Right lobe of liver (tissue), 6 donors: ENCODE data around the gene CFH. TPM values are rescaled to one million over a fixed set of nuclear protein-coding genes. Genes with fewer than 3 reads are reported as not detected.

Source experiments
- ATAC-seq, 4 donors: fragments of 200-7000 bp; cut with Tn5 transposase; one replicate each; pipeline ENCODE4 v1.9.1; 2020; ENCODE audit warnings: mild to moderate bottlenecking in 4 of 4, moderate library complexity in 4 of 4
- DNase-seq, 3 donors: peaks; one replicate each; pipeline ENCODE4 v3.0.0-alpha.2; 2020
- H3K27ac ChIP-seq, 3 donors: fragments of 200-600 bp; one replicate each; pipeline ENCODE4 v1.8.0; 2022
- H3K27me3 ChIP-seq, 2 donors: fragments of 200-600 bp; one replicate each; pipeline ENCODE4 v1.8.0; 2022
- H3K36me3 ChIP-seq, 4 donors: fragments of 200-600 bp; sonication (generic) in 1 of 4; one replicate each; pipeline versions ENCODE4 v1.5.1 to v1.8.0; 2017 to 2022; ENCODE audit warnings: control low read depth in 1 of 4
- H3K4me1 ChIP-seq, 4 donors: fragments of 200-600 bp; sonication (generic) in 1 of 4; one replicate each; pipeline versions ENCODE4 v1.5.1 to v1.8.0; 2017 to 2022; ENCODE audit warnings: control low read depth in 1 of 4
- H3K4me3 ChIP-seq, 3 donors: fragments of 200-600 bp; one replicate each; pipeline ENCODE4 v1.8.0; 2022
- H3K9me3 ChIP-seq, 4 donors: fragments of 200-600 bp; sonication (generic) in 1 of 4; one replicate each; pipeline versions ENCODE4 v1.5.1 to v1.8.0; 2017 to 2022; ENCODE audit warnings: control low read depth in 1 of 4
- CTCF ChIP-seq, 4 donors: fragments of 200-600 bp in 3 of 4; fragments of 450-650 bp in 1 of 4; IDR thresholded peaks; one replicate each; pipeline versions ENCODE4 v1.5.1 to v1.8.0; 2016 to 2022; ENCODE audit warnings: antibody characterized with exemption in 4 of 4, mild to moderate bottlenecking in 2 of 4
- POLR2A ChIP-seq: fragments of 450-650 bp; IDR thresholded peaks from one replicate; pipeline ENCODE4 v1.6.1; 2017; ENCODE audit warnings: antibody characterized with exemption, mild to moderate bottlenecking
- WGBS: methylation state at CpG from one replicate; pipeline ENCODE4 v1.1.6; 2018; ENCODE audit warnings: low coverage, low lambda C conversion rate; ENCODE audit not compliant: insufficient coverage; ENCODE audit errors: missing lambda C conversion rate; 5-methylcytosine and 5-hydroxymethylcytosine counted together
- intact Hi-C, 2 donors: fragments of 100-400 bp; cut with DNase I; formaldehyde crosslinking; loops; one replicate each; pipeline versions ENCODE4 v1.11.2 to v1.14.1; 2022
- total RNA-seq, 6 experiments: library from RNA; depleted of rRNA in 2 of 6; stranded (reverse); fragments of >200 nt in 2 of 6; fragmentation: NEBNext Ultra II Directional in 3 of 6; extraction: Animal tissue kit (Norgen Biotek cat#: 25700) in 3 of 6; gene quantifications; one replicate each; pipeline versions ENCODE4 v1.1.0 to v1.2.4, GENCODE V29; 2016 to 2023
- donor health status: DM: no; HTN: yes; CAD: no.
- donor health status: DM: no; HTN: no; CAD: no.
- donor health status: DM: no; HTN: no; CAD: no.
- donor health status: DM: no; HTN: yes; CAD: no.
- donor health status: DM: no; HTN: yes; CAD: no.

CFH gene
- total RNA-seq, 6 experiments from 2014 or later: 663 to 1,371 (median 1,032) TPM

GRCh38 chr1:196661345-196661744, 9.5 kb downstream of the CFH start:
- peak; percentile 15 to 39 (median 28) for ATAC-seq
- H3K9me3 ChIP-seq: no peaks in the 10 kb centered on the region
- intact Hi-C loops: no loop called here
- no peak for TF ChIP-seq CTCF (IDR thresholded peaks at IDR 0.05)
- peaks cover 0 to 9% (median 6%) of the 10 kb centered on the region in 4 donors for H3K36me3 ChIP-seq
- no peak overlapping the region for H3K4me3 ChIP-seq
- peak overlapping the region; percentile 19 to 89 (median 34) for H3K27ac ChIP-seq
- whole genome bisulfite sequencing: 0% methylated on average over 1 of the region's 1 CpG
- no peaks in the 10 kb centered on the region for H3K27me3 ChIP-seq
- peaks cover 0 to 59% (median 5%) of the 10 kb centered on the region in 4 donors for H3K4me1 ChIP-seq
- no peak for DNase-seq

DNA sequence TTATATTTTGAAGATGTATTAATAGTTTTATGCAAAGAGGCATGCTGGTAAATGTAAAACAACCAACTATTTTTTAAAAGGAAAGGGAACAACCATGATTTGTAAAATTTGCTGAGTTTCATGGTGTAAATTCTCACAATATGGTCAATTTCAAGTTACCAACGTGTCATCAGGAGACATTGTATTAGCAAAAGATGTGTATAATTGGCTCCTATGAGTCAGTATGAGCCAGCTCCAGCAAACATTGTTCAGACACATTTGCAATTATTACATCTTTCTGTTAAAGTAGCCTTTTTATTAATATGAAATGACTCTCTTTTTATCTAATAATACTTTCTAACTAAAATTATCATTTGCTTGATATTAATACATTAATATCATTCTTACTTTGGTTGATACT, 15.3 kb downstream of the CFH start:
- Histone ChIP-seq H3K27ac (no peak overlapping the region), H3K4me3 (no peak overlapping the region), H3K4me1 (peaks cover 0 to 36% (median 6%) of the 10 kb centered on the region in 4 donors), H3K9me3 (peaks cover 0 to 7% (median 0%) of the 10 kb centered on the region in 4 donors), H3K27me3 (no peaks in the 10 kb centered on the region), H3K36me3 (peaks cover 0 to 11% (median 6%) of the 10 kb centered on the region in 4 donors)
- intact Hi-C loops: no loop called here
- WGBS: 31% methylated on average over 1 of the region's 1 CpG
- no peak for TF ChIP-seq POLR2A
- no peak for TF ChIP-seq CTCF (IDR thresholded peaks at IDR 0.05)
- ATAC-seq (no peak), DNase-seq (no peak)

GRCh38 chr1:196669051-196669450, 17.2 kb downstream of the CFH start:
- H3K36me3 ChIP-seq: peaks cover 0 to 28% (median 10%) of the 10 kb centered on the region in 4 donors
- WGBS: 55% methylated on average over 2 of the region's 2 CpGs

GRCh38 chr1:196669693-196670092, 17.9 kb downstream of the CFH start:
- peak in 3 of 4 donors; percentile 31 to 66 (median 51) for ATAC-seq
- intact Hi-C loops: no loop called here
- no peak overlapping the region for H3K27ac ChIP-seq

More at GRCh38 chr1:196669051-196669450, 17.2 kb downstream of the CFH start:
- no peak for TF ChIP-seq CTCF (IDR thresholded peaks at IDR 0.05)
- no peak for TF ChIP-seq POLR2A
- Histone ChIP-seq H3K4me3 (no peak overlapping the region), H3K4me1 (peaks cover 0 to 30% (median 6%) of the 10 kb centered on the region in 4 donors), H3K27me3 (no peaks in the 10 kb centered on the region), H3K27ac (no peak overlapping the region), H3K9me3 (peaks cover 0 to 7% (median 0%) of the 10 kb centered on the region in 4 donors)
- DNase-seq (no peak), ATAC-seq (no peak)
- intact Hi-C loops: no loop called here

More at GRCh38 chr1:196669693-196670092, 17.9 kb downstream of the CFH start:
- H3K9me3 ChIP-seq: peaks cover 0 to 7% (median 0%) of the 10 kb centered on the region in 4 donors
- DNase-seq: peak in 1 of 3 donors; percentile 49
- peaks cover 0 to 27% (median 6%) of the 10 kb centered on the region in 4 donors for H3K4me1 ChIP-seq
- H3K4me3 ChIP-seq: no peak overlapping the region
- peaks cover 0 to 30% (median 11%) of the 10 kb centered on the region in 4 donors for H3K36me3 ChIP-seq
- TF ChIP-seq CTCF (IDR thresholded peaks at IDR 0.05) (no peak), POLR2A (no peak)
- H3K27me3 ChIP-seq: no peaks in the 10 kb centered on the region
